Measurements from ENCODE around the gene ZFP57.
"Not testable (repeated sequence)": the region's sequence is repeated elsewhere in the genome, so short reads cannot be mapped to it uniquely, and the experiment has no call there.

The ZFP57 gene

DNA sequence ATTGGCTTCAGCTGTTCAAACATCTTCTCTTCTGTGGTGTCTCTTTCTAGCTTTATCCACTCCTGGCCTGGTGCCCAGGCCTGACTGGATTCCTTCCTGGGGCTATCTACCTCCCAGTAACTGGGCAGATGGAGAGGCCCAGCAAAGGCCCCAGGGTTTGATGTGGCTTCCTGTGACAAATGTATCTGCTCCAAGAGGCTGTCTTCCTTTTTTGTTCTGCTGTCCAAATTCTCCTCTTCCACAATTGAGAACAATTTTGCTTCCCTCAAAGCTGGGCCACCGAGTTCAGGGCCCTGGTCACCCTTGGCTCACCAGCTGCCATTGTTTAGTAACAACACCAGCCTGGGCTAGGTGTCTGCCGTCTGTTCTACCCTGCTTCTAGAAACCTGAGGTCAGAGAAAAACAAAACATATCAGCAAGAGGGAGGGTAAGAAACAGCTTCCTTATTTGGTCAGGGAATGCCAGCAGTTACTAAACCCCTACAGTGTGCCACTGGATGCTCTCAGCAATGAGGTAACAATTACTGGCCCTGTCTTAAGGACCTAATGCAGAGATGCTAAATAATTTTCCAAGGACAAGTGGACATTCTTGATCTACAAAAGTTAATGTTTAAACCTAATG is 3.9 kb downstream of the ZFP57 start:
- no peak overlapping the region for H3K27ac Mint-ChIP-seq

GRCh38 chr6:29675561-29675960 is 5.4 kb downstream of the ZFP57 start:
- Mint-ChIP-seq H3K36me3 (peaks cover 0 to 15% of the 10 kb centered on the region in 2 donors), H3K27me3 (peaks cover 19 to 40% of the 10 kb centered on the region in 2 donors), H3K27ac (no peak overlapping the region), H3K4me3 (no peak overlapping the region), H3K4me1 (peaks cover 0 to 9% of the 10 kb centered on the region in 2 donors), H3K9me3 (no peaks in the 10 kb centered on the region)
- ATAC-seq (replicated peaks) (no peak), DNase-seq (no peak)

More for the DNA sequence above, 3.9 kb downstream of the ZFP57 start:
- Mint-ChIP-seq H3K36me3 (peaks cover 0 to 15% of the 10 kb centered on the region in 2 donors), H3K4me3 (no peak overlapping the region), H3K27me3 (peaks cover 8 to 37% of the 10 kb centered on the region in 2 donors), H3K4me1 (peaks cover 0 to 9% of the 10 kb centered on the region in 2 donors), H3K9me3 (no peaks in the 10 kb centered on the region)
- DNase-seq: no peak
- ATAC-seq (replicated peaks): peak; percentile 31 to 38

DNA sequence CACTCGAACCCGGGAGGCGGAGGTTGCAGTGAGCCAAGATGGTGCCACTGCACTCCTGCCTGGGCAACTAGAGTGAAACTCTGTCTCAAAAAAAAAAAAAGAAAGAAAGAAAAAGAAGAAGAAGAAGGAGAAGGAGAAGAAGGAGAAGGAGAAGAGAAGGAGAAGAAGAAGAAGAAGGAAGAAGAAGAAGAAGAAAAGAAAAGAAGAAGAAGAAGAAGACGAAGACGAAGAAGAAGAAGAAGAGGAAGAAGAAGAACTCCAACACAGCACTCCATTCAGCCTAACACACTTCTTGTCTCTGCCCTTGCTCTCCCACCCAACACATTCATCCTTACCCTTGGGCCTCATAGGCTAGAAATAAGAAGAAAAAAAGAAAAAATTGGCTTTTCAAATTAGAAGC is 6.9 kb downstream of the ZFP57 start:
- DNase-seq (no peak), ATAC-seq (replicated peaks) (no peak)
- peaks cover 18 to 39% of the 10 kb centered on the region in 2 donors for H3K27me3 Mint-ChIP-seq
- no peaks in the 10 kb centered on the region for H3K9me3 Mint-ChIP-seq
- H3K4me1 Mint-ChIP-seq: peaks cover 0 to 7% of the 10 kb centered on the region in 2 donors
- H3K4me3 Mint-ChIP-seq: no peak overlapping the region
- no peak overlapping the region for H3K27ac Mint-ChIP-seq
- peaks cover 0 to 12% of the 10 kb centered on the region in 2 donors for H3K36me3 Mint-ChIP-seq

DNA sequence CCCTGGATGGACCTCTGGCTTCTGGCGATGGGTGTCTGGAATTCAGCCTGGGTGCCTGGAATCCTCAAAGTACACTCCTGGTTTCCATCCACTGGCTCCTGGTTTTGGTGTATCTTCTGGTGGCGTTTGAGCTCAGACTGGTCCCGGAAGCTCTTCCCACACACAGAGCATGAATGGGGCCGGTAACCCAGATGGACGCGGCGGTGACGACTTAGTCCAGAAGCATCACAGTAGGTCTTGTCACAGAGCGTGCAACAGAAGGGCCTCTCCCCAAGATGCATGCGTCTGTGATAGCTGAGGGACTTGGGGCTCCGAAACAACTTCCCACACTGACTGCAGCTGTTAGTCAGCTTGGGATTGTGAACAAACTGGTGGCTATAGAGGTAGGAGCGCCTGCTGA is 7.8 kb downstream of the ZFP57 start:
- no peak for ATAC-seq (replicated peaks)
- H3K27me3 Mint-ChIP-seq: peaks cover 18 to 43% of the 10 kb centered on the region in 2 donors
- H3K27ac Mint-ChIP-seq: no peak overlapping the region
- no peak overlapping the region for H3K4me3 Mint-ChIP-seq
- peaks cover 0 to 7% of the 10 kb centered on the region in 2 donors for H3K4me1 Mint-ChIP-seq
- H3K9me3 Mint-ChIP-seq: no peaks in the 10 kb centered on the region
- no peak for DNase-seq
- peaks cover 0 to 12% of the 10 kb centered on the region in 2 donors for H3K36me3 Mint-ChIP-seq

GRCh38 chr6:29672116-29672515 is 8.8 kb downstream of the ZFP57 start:
- Mint-ChIP-seq H3K36me3 (peaks cover 0 to 11% of the 10 kb centered on the region in 2 donors), H3K27me3 (peaks cover 18 to 45% of the 10 kb centered on the region in 2 donors)
- H3K4me1 Mint-ChIP-seq; H3K9me3 Mint-ChIP-seq; DNase-seq; ATAC-seq (replicated peaks); H3K4me3 Mint-ChIP-seq; H3K27ac Mint-ChIP-seq: not testable (repeated sequence)

DNA sequence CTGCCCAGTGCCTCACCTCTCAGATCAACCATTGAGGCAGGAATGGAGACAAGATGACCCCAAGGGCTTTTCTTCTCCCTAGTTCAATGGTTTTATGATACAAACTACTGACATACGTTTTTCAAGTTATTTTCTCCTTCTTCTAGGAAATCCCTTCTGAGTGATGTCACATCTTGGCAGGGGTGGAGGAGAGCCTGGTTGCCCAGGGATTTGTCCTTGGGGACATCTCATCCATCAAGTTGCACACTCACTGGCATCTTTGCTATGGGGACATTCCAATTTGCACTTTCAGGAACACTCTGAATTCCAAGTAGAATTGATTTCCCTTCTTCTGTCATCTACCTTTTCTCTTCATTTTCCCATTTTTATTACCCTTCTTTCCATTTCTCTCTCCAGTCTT is 9.9 kb downstream of the ZFP57 start:
- no peaks in the 10 kb centered on the region for H3K9me3 Mint-ChIP-seq
- DNase-seq (no peak), ATAC-seq (replicated peaks) (no peak)
- H3K27ac Mint-ChIP-seq: no peak overlapping the region
- peaks cover 0 to 2% of the 10 kb centered on the region in 2 donors for H3K4me1 Mint-ChIP-seq
- no peak overlapping the region for H3K4me3 Mint-ChIP-seq
- peaks cover 18 to 44% of the 10 kb centered on the region in 2 donors for H3K27me3 Mint-ChIP-seq
- H3K36me3 Mint-ChIP-seq: peaks cover 0 to 5% of the 10 kb centered on the region in 2 donors

GRCh38 chr6:29667158-29667557 is 13.8 kb downstream of the ZFP57 start:
- Mint-ChIP-seq H3K4me3 (no peak overlapping the region), H3K27ac (no peak overlapping the region), H3K27me3 (peaks cover 30 to 47% of the 10 kb centered on the region in 2 donors), H3K4me1 (peaks cover 0 to 2% of the 10 kb centered on the region in 2 donors), H3K9me3 (no peaks in the 10 kb centered on the region), H3K36me3 (peaks cover 0 to under 1% of the 10 kb centered on the region in 2 donors)
- ATAC-seq (replicated peaks) (no peak), DNase-seq (no peak)

GRCh38 chr6:29666826-29667130 is 14.2 kb downstream of the ZFP57 start:
- no peaks in the 10 kb centered on the region for H3K36me3 Mint-ChIP-seq
- H3K4me3 Mint-ChIP-seq: no peak overlapping the region
- ATAC-seq (replicated peaks) (no peak), DNase-seq (no peak)
- no peaks in the 10 kb centered on the region for H3K9me3 Mint-ChIP-seq
- H3K4me1 Mint-ChIP-seq: peaks cover 0 to 2% of the 10 kb centered on the region in 2 donors
- no peak overlapping the region for H3K27ac Mint-ChIP-seq
- H3K27me3 Mint-ChIP-seq: peaks cover 33 to 48% of the 10 kb centered on the region in 2 donors

DNA sequence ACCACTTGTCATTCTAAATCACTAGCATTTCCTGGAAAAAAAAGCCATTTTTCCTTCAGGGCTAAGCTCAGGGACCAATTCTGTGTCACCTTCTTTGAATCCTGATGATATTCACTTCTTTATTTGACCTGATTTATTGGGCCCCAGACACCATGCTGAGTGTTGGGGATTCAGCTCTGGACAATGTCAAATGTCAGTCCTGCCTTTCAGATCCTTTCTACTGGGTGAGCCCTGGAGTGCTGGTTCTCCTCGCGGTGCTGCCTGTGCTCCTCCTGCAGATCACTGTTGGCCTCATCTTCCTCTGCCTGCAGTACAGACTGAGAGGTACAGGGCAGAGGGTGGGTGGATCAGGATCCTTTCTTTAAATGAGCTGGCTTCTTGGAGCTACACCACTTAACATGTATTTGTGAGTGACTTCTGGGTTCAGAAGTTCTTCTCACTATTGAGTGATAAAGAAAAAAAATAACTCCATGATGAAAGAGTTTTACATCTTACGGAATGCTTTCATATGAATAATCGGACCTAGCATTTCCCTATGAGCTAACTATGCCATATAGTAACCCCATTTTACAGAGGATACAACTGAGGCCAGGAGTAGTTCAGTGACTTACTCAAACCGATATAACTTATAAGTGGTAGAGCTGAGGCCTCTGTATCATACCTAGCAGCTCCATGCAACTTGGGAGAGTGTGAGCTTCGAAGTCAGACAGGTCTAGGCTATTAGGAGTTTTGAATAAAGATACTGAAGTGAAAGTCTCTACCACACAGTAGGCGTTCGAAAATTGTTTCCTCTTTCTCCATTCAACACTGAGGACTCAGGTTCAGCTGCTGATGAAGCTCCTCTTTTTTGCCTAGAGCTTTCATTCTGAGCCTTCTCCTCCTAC is 14.8 kb downstream of the ZFP57 start:
- DNase-seq: no peak
- H3K27ac Mint-ChIP-seq: no peak overlapping the region
- H3K27me3 Mint-ChIP-seq: peaks cover 30 to 51% of the 10 kb centered on the region in 2 donors

DNA sequence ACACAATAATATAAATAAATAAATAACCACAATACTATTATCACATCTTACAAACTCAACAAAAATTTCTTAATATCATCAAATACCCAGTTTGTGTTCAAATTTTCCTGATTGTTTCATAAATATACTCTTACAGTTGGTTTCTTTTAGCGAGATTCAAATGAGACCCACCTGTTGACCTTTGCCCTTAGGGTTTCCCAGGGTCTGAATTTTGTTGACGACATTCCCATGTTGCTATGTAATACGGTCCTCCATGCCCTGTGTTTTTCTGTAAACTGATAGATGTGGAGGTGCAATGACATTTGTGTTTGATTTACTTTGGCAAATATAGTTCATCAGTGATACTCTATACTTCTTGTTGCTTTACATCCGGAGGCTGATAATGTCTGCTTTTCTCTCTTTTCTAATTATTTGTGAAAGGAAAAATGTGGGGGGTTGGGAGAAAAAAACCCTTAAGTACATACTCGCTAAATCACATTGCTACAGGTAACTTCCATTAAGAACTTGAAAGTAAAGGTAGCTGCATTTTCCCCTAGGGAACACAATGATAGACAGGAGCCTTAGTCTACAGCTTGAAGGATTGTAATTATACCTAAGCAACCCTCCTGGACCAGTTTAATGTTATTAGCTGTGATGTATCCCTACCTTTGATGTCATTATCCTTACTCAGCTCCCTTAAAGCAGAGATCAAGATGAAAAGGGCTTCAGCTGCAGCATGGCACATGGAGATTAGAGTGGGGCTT is 17.5 kb downstream of the ZFP57 start:
- ATAC-seq (replicated peaks): no peak
- Mint-ChIP-seq H3K4me1 (peaks cover 0 to 2% of the 10 kb centered on the region in 2 donors), H3K9me3 (no peaks in the 10 kb centered on the region), H3K36me3 (no peaks in the 10 kb centered on the region), H3K27ac (no peak overlapping the region), H3K4me3 (no peak overlapping the region), H3K27me3 (peaks cover 26 to 45% of the 10 kb centered on the region in 2 donors)
- no peak for DNase-seq

More for the DNA sequence above, 14.8 kb downstream of the ZFP57 start:
- Mint-ChIP-seq H3K36me3 (no peaks in the 10 kb centered on the region), H3K9me3 (no peaks in the 10 kb centered on the region), H3K4me3 (no peak overlapping the region), H3K4me1 (peaks cover 0 to 2% of the 10 kb centered on the region in 2 donors)
- no peak for ATAC-seq (replicated peaks)

DNA sequence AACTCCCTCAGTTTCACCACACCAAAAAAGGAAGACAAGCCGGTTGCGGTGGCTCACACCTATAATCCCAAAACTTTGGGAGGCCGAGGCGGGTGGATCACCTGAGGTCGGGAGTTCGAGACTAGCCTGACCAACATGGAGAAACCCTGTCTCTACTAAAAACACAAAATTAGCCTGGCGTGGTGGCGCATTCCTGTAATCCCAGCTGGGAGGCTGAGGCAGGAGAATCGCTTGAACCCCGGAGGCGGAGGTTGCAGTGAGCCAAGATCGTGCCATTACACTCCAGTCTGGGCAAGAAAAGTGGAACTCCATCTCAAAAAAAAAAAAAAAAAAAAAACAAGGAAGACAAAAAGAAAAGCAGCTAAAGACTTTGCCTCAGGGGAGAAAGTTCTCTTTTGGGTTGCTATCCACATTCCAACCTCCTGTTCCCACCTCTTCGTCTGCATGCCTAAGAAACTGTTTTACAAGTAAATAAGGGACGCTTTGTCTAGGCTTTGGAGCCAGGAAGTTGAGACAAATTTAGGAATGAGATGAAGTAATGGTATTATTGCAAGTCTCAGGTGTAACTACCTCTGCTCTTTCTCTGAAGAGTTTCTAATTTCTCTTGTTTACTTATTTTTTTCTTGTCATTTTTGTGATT is 19.3 kb downstream of the ZFP57 start:
- not testable (repeated sequence) for H3K4me3 Mint-ChIP-seq; H3K4me1 Mint-ChIP-seq; H3K27ac Mint-ChIP-seq; DNase-seq; H3K9me3 Mint-ChIP-seq; H3K36me3 Mint-ChIP-seq; ATAC-seq (replicated peaks)
- H3K27me3 Mint-ChIP-seq: peaks cover 38 to 52% of the 10 kb centered on the region in 2 donors

DNA sequence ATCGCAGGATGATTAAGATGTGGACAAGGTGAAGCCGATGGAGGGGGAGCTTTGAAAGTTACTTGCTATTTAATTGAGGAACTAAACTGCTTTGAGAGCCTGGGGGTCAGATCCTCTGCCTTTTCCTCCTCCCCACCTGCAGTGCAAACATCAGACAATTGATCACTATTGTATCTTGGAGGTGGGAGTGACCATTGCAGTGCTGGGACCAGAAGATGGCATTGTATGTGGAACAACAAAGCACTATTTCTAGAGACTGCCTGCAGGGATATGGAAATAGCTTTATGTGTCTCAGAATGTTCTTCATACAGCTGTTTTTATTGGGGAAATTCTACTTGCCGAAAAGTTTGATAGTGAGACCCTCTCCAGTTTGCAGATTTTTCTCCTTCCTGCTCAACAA is 19.9 kb downstream of the ZFP57 start:
- no peaks in the 10 kb centered on the region for H3K9me3 Mint-ChIP-seq
- H3K36me3 Mint-ChIP-seq: no peaks in the 10 kb centered on the region
- H3K27me3 Mint-ChIP-seq: peaks cover 42 to 58% of the 10 kb centered on the region in 2 donors
- no peak overlapping the region for H3K4me3 Mint-ChIP-seq
- DNase-seq (no peak), ATAC-seq (replicated peaks) (no peak)
- H3K4me1 Mint-ChIP-seq: no peaks in the 10 kb centered on the region
- H3K27ac Mint-ChIP-seq: no peak overlapping the region

- ATAC-seq (replicated peaks): no peak
- H3K27ac Mint-ChIP-seq: no peak within 1 kb of the TSS
- DNase-seq: no peak
- H3K9me3 Mint-ChIP-seq: no peaks in the 10 kb centered on the region
- H3K4me3 Mint-ChIP-seq: no peak within 1 kb of the TSS
- H3K4me1 Mint-ChIP-seq: peaks cover under 1 to 2% of the 10 kb centered on the region in 2 donors
- H3K36me3 Mint-ChIP-seq: no peaks in the 10 kb centered on the region
- H3K27me3 Mint-ChIP-seq: peaks cover 31 to 53% of the 10 kb centered on the region in 2 donors
Observed at GRCh38 chr6:29656798-29657197, 24.2 kb downstream of the ZFP57 start, which contains the start of gene MOG. Gene MOG, plus strand, starts transcription at chr6:29657092. Its CDS starts 118 bp downstream, at chr6:29657210.

DNA sequence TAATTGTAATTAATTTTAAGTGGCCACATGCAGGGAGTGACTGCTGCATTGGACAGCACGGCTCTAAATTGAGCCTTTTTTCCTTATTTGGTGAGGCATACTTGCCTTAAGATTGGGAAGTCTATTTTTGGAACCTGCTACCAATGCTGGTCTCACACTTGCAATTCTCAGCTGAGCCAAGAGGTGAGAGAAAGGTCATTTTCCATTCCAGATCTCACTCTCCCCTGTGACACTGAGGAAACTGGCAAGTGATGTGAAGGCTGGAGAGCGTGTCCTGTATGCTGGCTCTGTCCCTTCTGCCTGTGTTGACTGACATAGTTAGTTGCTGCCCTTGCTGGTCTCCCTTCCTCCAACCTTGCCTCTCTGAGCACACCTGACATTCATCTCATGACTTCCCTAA is 24.8 kb downstream of the ZFP57 start:
- H3K4me1 Mint-ChIP-seq: peaks cover 4 to 8% of the 10 kb centered on the region in 2 donors
- H3K27ac Mint-ChIP-seq: no peak overlapping the region
- H3K4me3 Mint-ChIP-seq: no peak overlapping the region
- DNase-seq: no peak
- ATAC-seq (replicated peaks): no peak
- H3K36me3 Mint-ChIP-seq: no peaks in the 10 kb centered on the region
- H3K27me3 Mint-ChIP-seq: peaks cover 28 to 46% of the 10 kb centered on the region in 2 donors
- H3K9me3 Mint-ChIP-seq: no peaks in the 10 kb centered on the region

Data from stimulated activated naive B cell treated with anti-CD40 and anti-IgM and Interleukin-4, amounts not matched to agents 10 μg/mL and 1 μg/mL and 100 μg/mL, for 72 hours (primary cell).